Glomerular endothelial cell (primary cell): Measurements from ENCODE around the gene AHCY. TPM values are rescaled to one million over a fixed set of nuclear protein-coding genes. Genes with fewer than 3 reads are reported as not detected.

Experiments
- total RNA-seq: library from RNA; depleted of rRNA; stranded (reverse); fragments of >200 nt; gene quantifications from 2 replicates; pipeline ENCODE4 v1.2.3, GENCODE V29; 2015

The AHCY gene
- total RNA-seq, 1 donor from 2014 or later = 101 TPM

Other genes starting within 250 kb of the AHCY start
- gene EIF2S2, start 191.1 kb downstream of the AHCY start, total RNA-seq = 74.9 and 80.2 TPM in 2 replicates
- gene ASIP, start 61.9 kb downstream of the AHCY start, total RNA-seq = not detected in 2 replicates
- gene ITCH, start 59.9 kb upstream of the AHCY start, total RNA-seq = 39.1 and 42.8 TPM in 2 replicates
- gene DYNLRB1, start 213.1 kb upstream of the AHCY start, total RNA-seq = 198 and 200 TPM in 2 replicates